ENCODE results near the gene CGB2.
"Not testable (repeated sequence)": the region's sequence is repeated elsewhere in the genome, so short reads cannot be mapped to it uniquely, and the experiment has no call there.

Gene CGB2

GRCh38 chr19:49056101-49056901, 24.6 kb downstream of the CGB2 start:
- Histone ChIP-seq H3K4me3 (ENCODE audit: low read depth, low read length) (peak overlapping the region; percentile 64), H3K27ac (no peak overlapping the region), H3K36me3 (replicated peaks) (no peaks in the 10 kb centered on the region), H3K27me3 (replicated peaks) (no peaks in the 10 kb centered on the region)
- TF ChIP-seq CTCF (IDR thresholded peaks at IDR 0.05; ENCODE audit: low read depth, low read length, missing control alignments), result peak; percentile 38
- peak; percentile 9 for DNase-seq
- in situ Hi-C loops (cut with HindIII; ENCODE audit: low pct_ligation_motif_present, low sequenced_read_pairs), result no loop called here

GRCh38 chr19:49056902-49057596, 25.4 kb downstream of the CGB2 start:
- H3K36me3 ChIP-seq (replicated peaks); DNase-seq; in situ Hi-C loops (cut with HindIII; ENCODE audit: low pct_ligation_motif_present, low sequenced_read_pairs); H3K27ac ChIP-seq; H3K27me3 ChIP-seq (replicated peaks): not testable (repeated sequence)
- H3K4me3 ChIP-seq (ENCODE audit: low read depth, low read length), result peak overlapping the region; percentile 64

GRCh38 chr19:49057636-49058234, 26.0 kb downstream of the CGB2 start, which contains the start of gene CGB7:
Gene CGB7, minus strand, starts transcription at chr19:49057749. Its CDS starts 2,374 bp downstream, at chr19:49055375.
- Histone ChIP-seq H3K27me3 (replicated peaks) (no peaks in the 10 kb centered on the region), H3K4me3 (ENCODE audit: low read depth, low read length) (peak within 1 kb of the TSS; percentile 64), H3K27ac (no peak within 1 kb of the TSS), H3K36me3 (replicated peaks) (no peaks in the 10 kb centered on the region)
- TF ChIP-seq CTCF (IDR thresholded peaks at IDR 0.05; ENCODE audit: low read depth, low read length, missing control alignments), result no peak
- in situ Hi-C loops (cut with HindIII; ENCODE audit: low pct_ligation_motif_present, low sequenced_read_pairs), result no loop called here
- DNase-seq, result peak; percentile 29

DNA sequence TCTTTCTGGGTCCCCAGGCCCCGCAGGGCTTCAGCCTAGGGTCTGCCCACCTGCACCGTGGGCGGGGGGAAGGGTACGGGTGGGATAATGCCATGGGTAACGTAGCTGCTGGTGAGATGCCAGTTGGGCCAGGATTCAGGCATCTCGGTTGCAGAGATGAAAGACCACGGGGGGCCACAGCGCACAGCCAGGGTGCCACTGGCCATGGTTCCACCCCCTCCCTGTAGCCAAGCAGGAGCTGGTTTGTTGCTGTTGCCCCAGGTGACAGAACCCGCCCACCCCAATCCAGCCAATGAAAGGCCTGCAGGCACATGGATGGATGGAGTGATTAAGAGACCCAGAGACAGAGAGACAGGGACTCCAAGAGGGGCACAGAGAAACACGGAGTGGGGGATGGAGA, 26.9 kb downstream of the CGB2 start:
- no peak for TF ChIP-seq CTCF (IDR thresholded peaks at IDR 0.05; ENCODE audit: low read depth, low read length, missing control alignments)
- DNase-seq, result peak; percentile 40
- H3K4me3 ChIP-seq (ENCODE audit: low read depth, low read length), result no peak overlapping the region
- in situ Hi-C loops (cut with HindIII; ENCODE audit: low pct_ligation_motif_present, low sequenced_read_pairs), result no loop called here
- H3K27me3 ChIP-seq (replicated peaks), result no peaks in the 10 kb centered on the region
- no peak overlapping the region for H3K27ac ChIP-seq
- no peaks in the 10 kb centered on the region for H3K36me3 ChIP-seq (replicated peaks)

DNA sequence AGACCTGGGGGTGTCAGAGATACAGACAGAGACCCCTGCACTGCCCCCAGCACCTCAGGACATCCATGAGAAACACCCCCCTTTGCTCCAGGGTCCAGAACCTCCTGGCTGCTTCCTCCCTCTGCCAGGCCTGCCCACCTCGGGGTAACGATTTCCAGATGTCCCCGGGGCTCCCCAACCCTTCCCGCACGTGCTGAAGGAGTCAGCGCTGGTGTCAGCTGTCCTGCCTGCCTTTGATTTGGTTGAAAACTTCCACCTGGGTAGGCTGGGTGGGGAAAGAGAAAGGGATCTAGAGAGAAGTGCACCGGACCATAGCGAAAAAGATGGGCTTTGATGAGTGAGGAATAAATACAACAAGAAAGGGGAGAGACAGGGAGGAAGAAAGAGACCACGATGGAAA, 27.4 kb downstream of the CGB2 start:
- H3K27me3 ChIP-seq (replicated peaks), result no peaks in the 10 kb centered on the region
- H3K36me3 ChIP-seq (replicated peaks), result no peaks in the 10 kb centered on the region
- no peak for TF ChIP-seq CTCF (IDR thresholded peaks at IDR 0.05; ENCODE audit: low read depth, low read length, missing control alignments)
- no peak overlapping the region for H3K4me3 ChIP-seq (ENCODE audit: low read depth, low read length)
- H3K27ac ChIP-seq, result no peak overlapping the region
- in situ Hi-C loops (cut with HindIII; ENCODE audit: low pct_ligation_motif_present, low sequenced_read_pairs), result no loop called here
- DNase-seq, result no peak

- no peak overlapping the region for H3K4me3 ChIP-seq (ENCODE audit: low read depth, low read length)
- in situ Hi-C loops (cut with HindIII; ENCODE audit: low pct_ligation_motif_present, low sequenced_read_pairs), result no loop called here
- no peaks in the 10 kb centered on the region for H3K36me3 ChIP-seq (replicated peaks)
- no peak for DNase-seq
- TF ChIP-seq CTCF (IDR thresholded peaks at IDR 0.05; ENCODE audit: low read depth, low read length, missing control alignments), result no peak
- no peak overlapping the region for H3K27ac ChIP-seq
- peaks cover 4% of the 10 kb centered on the region for H3K27me3 ChIP-seq (replicated peaks)
Measured at GRCh38 chr19:49061000-49061399, 29.3 kb downstream of the CGB2 start.

Measured in brain microvascular endothelial cell (primary cell).